Esophagus squamous epithelium (tissue), 5 donors: ENCODE measurements around the gene MAT2A. TPM values are rescaled to one million over a fixed set of nuclear protein-coding genes. Genes with fewer than 3 reads are reported as not detected.
A peak's percentile ranks its signal among the peaks of the same experiment; 100 is the strongest.

Source experiments
- DNase-seq: peaks from one replicate; lab custom pipeline; 2025; lab: John Stamatoyannopoulos, UW
- H3K27ac ChIP-seq, 4 donors: fragments of 200-600 bp; sonication (generic); one replicate each; pipeline ENCODE4 v1.5.1; 2016 to 2019; ENCODE audit warnings: mild to moderate bottlenecking in 1 of 4
- H3K27me3 ChIP-seq, 4 donors: fragments of 200-600 bp; sonication (generic); 1 replicate in 3 of 4; 2 replicates in 1 of 4; pipeline versions ENCODE4 v1.5.1 to v1.6.0; 2017 to 2021; ENCODE audit warnings: antibody characterized with exemption in 1 of 4
- H3K36me3 ChIP-seq, 3 donors: fragments of 200-600 bp; sonication (generic); one replicate each; pipeline ENCODE4 v1.5.1; 2016 to 2019
- H3K4me1 ChIP-seq, 3 donors: fragments of 200-600 bp; sonication (generic); one replicate each; pipeline ENCODE4 v1.5.1; 2017 to 2019
- H3K4me3 ChIP-seq, 4 donors: fragments of 200-600 bp; sonication (generic); 1 replicate in 3 of 4; 2 replicates in 1 of 4; pipeline ENCODE4 v1.5.1; 2016 to 2019; ENCODE audit warnings: mild to moderate bottlenecking in 2 of 4, moderate library complexity in 1 of 4
- H3K9me3 ChIP-seq, 3 donors: fragments of 200-600 bp; sonication (generic); one replicate each; pipeline ENCODE4 v1.5.1; 2016 to 2019
- CTCF ChIP-seq, 6 experiments: fragments of 450-650 bp in 4 of 6; fragments of 200-600 bp in 2 of 6; sonication (generic) in 2 of 6; IDR thresholded peaks; one replicate each; pipeline ENCODE4 v1.5.1; 2016 to 2019; ENCODE audit warnings: antibody characterized with exemption in 6 of 6, mild to moderate bottlenecking in 4 of 6, moderate library complexity in 4 of 6
- POLR2A ChIP-seq, 4 donors: fragments of 450-650 bp; IDR thresholded peaks; one replicate each; pipeline ENCODE4 v1.6.1; 2017; ENCODE audit warnings: antibody characterized with exemption in 4 of 4, mild to moderate bottlenecking in 4 of 4, moderate library complexity in 3 of 4
- WGBS, 2 donors: methylation state at CpG; one replicate each; pipeline ENCODE4 v1.1.5; 2018; 5-methylcytosine and 5-hydroxymethylcytosine counted together
- intact Hi-C: fragments of 100-400 bp; cut with DNase I; formaldehyde crosslinking; loops from one replicate; pipeline ENCODE4 v1.15.0; 2022
- total RNA-seq, 4 donors: library from RNA; depleted of rRNA; stranded (reverse); fragments of >200 nt; gene quantifications; one replicate each; pipeline ENCODE4 v1.1.0, GENCODE V29; 2016
- donor health status: DM: yes; HTN: yes; CAD: no.

MAT2A gene
- total RNA-seq, 4 donors from 2014 or later = 81.8 to 272 (median 121) TPM

- Histone ChIP-seq H3K27me3 (no peaks in the 10 kb centered on the region), H3K9me3 (no peaks in the 10 kb centered on the region), H3K27ac (no peak overlapping the region), H3K4me1 (peaks cover 0 to 7% (median 4%) of the 10 kb centered on the region in 3 donors), H3K4me3 (no peak overlapping the region), H3K36me3 (no peaks in the 10 kb centered on the region)
- DNase-seq = no peak
- WGBS, 2 donors = 82% methylated on average over 4 of the region's 4 CpGs
- intact Hi-C loops = no loop called here
- TF ChIP-seq CTCF (IDR thresholded peaks at IDR 0.05) (no peak), POLR2A (IDR thresholded peaks at IDR 0.05) (no peak)
Measured at GRCh38 chr2:85566265-85566664, 27.3 kb downstream of the MAT2A start.

- Histone ChIP-seq H3K9me3 (no peaks in the 10 kb centered on the region), H3K36me3 (peaks cover 0 to 7% (median 0%) of the 10 kb centered on the region in 3 donors), H3K4me3 (no peak overlapping the region), H3K27me3 (no peaks in the 10 kb centered on the region), H3K27ac (peak overlapping the region in 1 of 4 donors; percentile 95), H3K4me1 (peaks cover 24 to 50% (median 24%) of the 10 kb centered on the region in 3 donors)
- no peak for TF ChIP-seq CTCF (IDR thresholded peaks at IDR 0.05)
- TF ChIP-seq POLR2A (IDR thresholded peaks at IDR 0.05) = no peak
- 93% methylated on average over 8 of the region's 8 CpGs for WGBS, 2 donors
- intact Hi-C loops = no loop called here
- no peak for DNase-seq
Measured at GRCh38 chr2:85575739-85576138, 36.8 kb downstream of the MAT2A start.

- Histone ChIP-seq H3K27me3 (no peaks in the 10 kb centered on the region), H3K4me3 (peak overlapping the region in 3 of 4 donors; percentile 59 to 70 (median 61)), H3K9me3 (no peaks in the 10 kb centered on the region), H3K36me3 (peaks cover 0 to 20% (median 0%) of the 10 kb centered on the region in 3 donors), H3K27ac (peak overlapping the region; percentile 93 to 95 (median 94)), H3K4me1 (peaks cover 24 to 55% (median 24%) of the 10 kb centered on the region in 3 donors)
- TF ChIP-seq POLR2A (IDR thresholded peaks at IDR 0.05) (no peak), CTCF (IDR thresholded peaks at IDR 0.05) (no peak)
- intact Hi-C loops = no loop called here
- no peak for DNase-seq
- 18 to 33% methylated on average over 2 to 3 of the region's 3 CpGs for WGBS, 2 donors
Measured at GRCh38 chr2:85577063-85577385, 38.1 kb downstream of the MAT2A start.

GRCh38 chr2:85577386-85578242 is 38.6 kb downstream of the MAT2A start, which contains the start of gene VAMP8:
Gene VAMP8 (plus strand): TSS chr2:85577586. CDS start chr2:85577647, 61 bp downstream.
- Histone ChIP-seq H3K4me1 (peaks cover 24 to 55% (median 24%) of the 10 kb centered on the region in 3 donors), H3K9me3 (no peaks in the 10 kb centered on the region), H3K36me3 (peaks cover 0 to 26% (median 0%) of the 10 kb centered on the region in 3 donors), H3K4me3 (peak within 1 kb of the TSS; percentile 51 to 70 (median 60)), H3K27ac (peak within 1 kb of the TSS; percentile 93 to 95 (median 94)), H3K27me3 (no peaks in the 10 kb centered on the region)
- intact Hi-C loops = no loop called here
- WGBS, 2 donors = 9 to 35% methylated on average over 10 to 17 of the region's 19 CpGs
- TF ChIP-seq POLR2A (IDR thresholded peaks at IDR 0.05) (peak in 1 of 4 donors; percentile 54), CTCF (IDR thresholded peaks at IDR 0.05) (no peak)
- DNase-seq = no peak
